GM12801 (cell line): Measurements from ENCODE around the gene AADACL2.

Source experiments
- CTCF ChIP-seq: IDR thresholded peaks from one replicate; pipeline ENCODE4 v1.5.1; 2011; ENCODE audit warnings: control low read depth; ENCODE audit not compliant: insufficient read length; ENCODE audit errors: extremely low read depth

The AADACL2 gene

GRCh38 chr3:151792411-151792810 is 58.7 kb downstream of the AADACL2 start:
- no peak for TF ChIP-seq CTCF

- TF ChIP-seq CTCF = no peak
Observed at GRCh38 chr3:151793636-151794035, 59.9 kb downstream of the AADACL2 start.

- TF ChIP-seq CTCF = no peak
Observed at GRCh38 chr3:151794080-151794479, 60.4 kb downstream of the AADACL2 start.

GRCh38 chr3:151795276-151795675 is 61.5 kb downstream of the AADACL2 start:
- TF ChIP-seq CTCF = no peak

- TF ChIP-seq CTCF = no peak
Observed at GRCh38 chr3:151796105-151796680, 62.5 kb downstream of the AADACL2 start.

GRCh38 chr3:151798466-151798865 is 64.7 kb downstream of the AADACL2 start:
- TF ChIP-seq CTCF = no peak

GRCh38 chr3:151800431-151800830 is 66.7 kb downstream of the AADACL2 start:
- no peak for TF ChIP-seq CTCF

GRCh38 chr3:151804267-151804666 is 70.5 kb downstream of the AADACL2 start:
- TF ChIP-seq CTCF = no peak
